ACC112 (cell line): ENCODE data around the gene BAAT.
"Not testable (repeated sequence)": the region's sequence is repeated elsewhere in the genome, so short reads cannot be mapped to it uniquely, and the experiment has no call there.

Source experiments
- H2AFZ ChIP-seq: fragments of 200-600 bp; sonication (generic); one replicate; pipeline ENCODE4 v1.6.0; 2017; ENCODE audit warnings: antibody characterized with exemption, low read length; ENCODE audit not compliant: unreplicated experiment
- H3K27ac ChIP-seq: fragments of 200-600 bp; sonication (generic); 2 replicates; pipeline ENCODE4 v1.5.1; 2014; ENCODE audit warnings: low read depth, mild to moderate bottlenecking, antibody characterized with exemption, low read length, moderate library complexity
- H3K27me3 ChIP-seq: fragments of 200-600 bp; sonication (generic); 2 replicates; pipeline ENCODE4 v1.6.1; 2014; ENCODE audit warnings: mild to moderate bottlenecking, antibody characterized with exemption, low read length, moderate library complexity, mixed read lengths; ENCODE audit not compliant: insufficient read depth
- H3K36me3 ChIP-seq: fragments of 200-600 bp; sonication (generic); 2 replicates; pipeline ENCODE4 v1.6.1; 2016; ENCODE audit warnings: mild to moderate bottlenecking, antibody characterized with exemption, low read length, moderate library complexity, mixed read lengths; ENCODE audit not compliant: insufficient read depth
- H3K4me1 ChIP-seq: fragments of 200-600 bp; sonication (generic); one replicate; pipeline ENCODE4 v1.6.1; 2016; ENCODE audit warnings: low read length, mixed read lengths; ENCODE audit not compliant: insufficient read depth, unreplicated experiment, control insufficient read depth
- H3K4me3 ChIP-seq: fragments of 200-600 bp; sonication (generic); 2 replicates; pipeline ENCODE4 v1.5.1; 2014; ENCODE audit warnings: mild to moderate bottlenecking, low read depth, low read length
- H3K79me2 ChIP-seq: fragments of 200-600 bp; sonication (generic); one replicate; pipeline ENCODE4 v1.6.0; 2016; ENCODE audit warnings: low read length; ENCODE audit not compliant: control insufficient read depth, unreplicated experiment, insufficient read depth

Gene BAAT

GRCh38 chr9:101341958-101342357 lies 42.8 kb downstream of the BAAT start:
- no peaks in the 10 kb centered on the region for H3K4me1 ChIP-seq
- no peaks in the 10 kb centered on the region for H3K36me3 ChIP-seq
- no peak overlapping the region for H3K4me3 ChIP-seq
- no peak overlapping the region for H3K27ac ChIP-seq
- no peaks in the 10 kb centered on the region for H3K79me2 ChIP-seq
- peaks cover 29% of the 10 kb centered on the region; the same call in 1 of the 2 replicates for H3K27me3 ChIP-seq
- H2AFZ ChIP-seq, result no peak overlapping the region

GRCh38 chr9:101337237-101337636 lies 47.6 kb downstream of the BAAT start:
- no peaks in the 10 kb centered on the region for H3K36me3 ChIP-seq
- H3K4me1 ChIP-seq, result no peaks in the 10 kb centered on the region
- no peaks in the 10 kb centered on the region for H3K79me2 ChIP-seq
- H2AFZ ChIP-seq, result no peak overlapping the region
- no peak overlapping the region for H3K4me3 ChIP-seq
- H3K27me3 ChIP-seq, result peaks cover 25% of the 10 kb centered on the region; the same call in 1 of the 2 replicates
- H3K27ac ChIP-seq, result no peak overlapping the region

- Histone ChIP-seq H3K4me3 (no peak overlapping the region), H3K36me3 (no peaks in the 10 kb centered on the region), H2AFZ (no peak overlapping the region), H3K4me1 (no peaks in the 10 kb centered on the region), H3K79me2 (no peaks in the 10 kb centered on the region), H3K27ac (no peak overlapping the region), H3K27me3 (peaks cover 26% of the 10 kb centered on the region; the same call in 1 of the 2 replicates)
Measured at GRCh38 chr9:101336091-101336490, 48.7 kb downstream of the BAAT start.

GRCh38 chr9:101333926-101334702 lies 50.7 kb downstream of the BAAT start:
- Histone ChIP-seq H3K36me3 (no peaks in the 10 kb centered on the region), H3K27ac (no peak overlapping the region), H3K79me2 (no peaks in the 10 kb centered on the region), H3K27me3 (peaks cover 32% of the 10 kb centered on the region), H2AFZ (no peak overlapping the region), H3K4me1 (no peaks in the 10 kb centered on the region), H3K4me3 (no peak overlapping the region)

- Histone ChIP-seq H3K27me3 (peaks cover 32% of the 10 kb centered on the region), H2AFZ (no peak overlapping the region), H3K36me3 (no peaks in the 10 kb centered on the region), H3K27ac (no peak overlapping the region), H3K79me2 (no peaks in the 10 kb centered on the region), H3K4me3 (no peak overlapping the region), H3K4me1 (no peaks in the 10 kb centered on the region)
Measured at GRCh38 chr9:101333490-101333889, 51.3 kb downstream of the BAAT start.

GRCh38 chr9:101332362-101332761 lies 52.4 kb downstream of the BAAT start:
- H3K79me2 ChIP-seq, result no peaks in the 10 kb centered on the region
- H3K27ac ChIP-seq, result no peak overlapping the region
- peaks cover 28% of the 10 kb centered on the region for H3K27me3 ChIP-seq
- H3K4me1 ChIP-seq, result no peaks in the 10 kb centered on the region
- no peak overlapping the region for H3K4me3 ChIP-seq
- no peaks in the 10 kb centered on the region for H3K36me3 ChIP-seq
- no peak overlapping the region for H2AFZ ChIP-seq

GRCh38 chr9:101327422-101327909 lies 57.3 kb downstream of the BAAT start:
- not testable (repeated sequence) for H3K4me1 ChIP-seq, H3K79me2 ChIP-seq, H2AFZ ChIP-seq, H3K4me3 ChIP-seq, H3K27ac ChIP-seq, H3K36me3 ChIP-seq
- H3K27me3 ChIP-seq, result peaks cover 18% of the 10 kb centered on the region

- H3K4me1 ChIP-seq, result no peaks in the 10 kb centered on the region
- no peaks in the 10 kb centered on the region for H3K79me2 ChIP-seq
- H3K27me3 ChIP-seq, result peaks cover 20% of the 10 kb centered on the region
- no peaks in the 10 kb centered on the region for H3K36me3 ChIP-seq
- H2AFZ ChIP-seq, result no peak overlapping the region
- H3K27ac ChIP-seq, result no peak overlapping the region
- no peak overlapping the region for H3K4me3 ChIP-seq
Measured at GRCh38 chr9:101326501-101326900, 58.3 kb downstream of the BAAT start.

- Histone ChIP-seq H3K4me3 (no peak overlapping the region), H2AFZ (no peak overlapping the region), H3K27ac (no peak overlapping the region), H3K79me2 (no peaks in the 10 kb centered on the region), H3K36me3 (no peaks in the 10 kb centered on the region), H3K27me3 (peaks cover 19% of the 10 kb centered on the region), H3K4me1 (no peaks in the 10 kb centered on the region)
Measured at GRCh38 chr9:101326035-101326434, 58.8 kb downstream of the BAAT start.

GRCh38 chr9:101325053-101325452 lies 59.8 kb downstream of the BAAT start:
- Histone ChIP-seq H3K27me3 (peaks cover 16% of the 10 kb centered on the region), H3K27ac (no peak overlapping the region), H3K4me1 (no peaks in the 10 kb centered on the region), H3K79me2 (no peaks in the 10 kb centered on the region), H2AFZ (no peak overlapping the region), H3K4me3 (no peak overlapping the region), H3K36me3 (no peaks in the 10 kb centered on the region)

GRCh38 chr9:101324245-101324804 lies 60.5 kb downstream of the BAAT start:
- Histone ChIP-seq H3K36me3 (no peaks in the 10 kb centered on the region), H3K27ac (no peak overlapping the region), H3K27me3 (peaks cover 16% of the 10 kb centered on the region), H3K4me3 (no peak overlapping the region), H3K79me2 (no peaks in the 10 kb centered on the region), H3K4me1 (no peaks in the 10 kb centered on the region), H2AFZ (no peak overlapping the region)
